Fibroblast of peridontal ligament (primary cell): ENCODE data around the gene METTL8.
A peak's percentile ranks its signal among the peaks of the same experiment; 100 is the strongest.
"Not testable (repeated sequence)": the region's sequence is repeated elsewhere in the genome, so short reads cannot be mapped to it uniquely, and the experiment has no call there.

ENCODE experiments used
- DNase-seq: peaks from one replicate; pipeline ENCODE4 v3.0.0-alpha.2; 2010; ENCODE audit errors: extremely low read depth

METTL8 gene

DNA sequence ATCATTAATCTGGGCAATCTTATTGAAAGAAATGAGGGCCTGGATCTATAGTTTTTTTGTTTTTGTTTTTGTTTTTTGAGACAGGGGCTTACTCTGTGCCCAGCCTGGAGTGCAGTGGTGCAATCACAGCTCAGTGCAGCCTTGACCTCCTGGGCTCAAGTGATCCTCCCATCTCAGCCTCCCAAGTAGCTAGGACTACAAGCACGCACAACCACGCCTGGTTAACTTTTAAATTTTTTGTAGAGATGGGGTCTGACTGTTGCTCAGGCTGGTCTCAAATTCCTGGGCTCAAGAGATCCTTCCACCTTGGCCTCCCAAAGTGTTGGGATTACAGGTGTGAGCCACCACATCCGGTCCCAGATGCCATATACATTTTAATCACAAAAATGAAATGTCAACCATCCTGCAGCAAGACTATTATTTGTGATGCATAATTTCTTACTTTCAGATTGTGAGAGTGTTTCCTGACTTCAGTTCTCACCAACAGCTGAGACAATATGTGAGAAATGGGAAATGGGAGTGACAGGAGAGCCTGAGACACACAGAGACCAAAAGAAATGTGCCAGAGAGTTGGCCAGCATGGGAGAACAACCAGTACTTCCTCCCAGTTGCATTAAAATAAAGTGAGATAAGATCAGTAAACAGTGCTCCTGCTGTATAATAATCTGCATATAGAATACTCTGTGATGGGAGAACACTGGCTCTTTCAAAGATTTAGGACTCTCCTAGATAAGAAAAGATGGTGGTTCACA is 87.6 kb downstream of the METTL8 start:
- no peak for DNase-seq

DNA sequence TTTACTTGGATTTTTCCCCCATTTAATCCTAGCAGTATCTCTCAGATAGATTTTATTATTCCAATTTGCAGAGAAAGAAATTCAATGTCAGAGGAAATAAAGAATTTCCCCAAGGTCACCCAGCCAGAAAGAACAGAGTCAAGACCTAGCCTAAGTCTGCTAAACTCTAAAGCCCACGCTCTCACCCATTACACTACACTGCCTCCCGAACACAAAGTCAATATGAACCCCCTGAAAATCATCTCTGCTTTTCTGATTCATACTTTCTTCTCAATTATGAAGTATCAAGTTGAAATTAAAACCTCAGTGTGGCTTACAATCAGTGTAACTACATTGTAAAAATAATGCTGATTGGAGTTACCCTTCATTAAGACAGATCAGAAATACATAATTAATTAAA is 89.6 kb downstream of the METTL8 start:
- no peak for DNase-seq

DNA sequence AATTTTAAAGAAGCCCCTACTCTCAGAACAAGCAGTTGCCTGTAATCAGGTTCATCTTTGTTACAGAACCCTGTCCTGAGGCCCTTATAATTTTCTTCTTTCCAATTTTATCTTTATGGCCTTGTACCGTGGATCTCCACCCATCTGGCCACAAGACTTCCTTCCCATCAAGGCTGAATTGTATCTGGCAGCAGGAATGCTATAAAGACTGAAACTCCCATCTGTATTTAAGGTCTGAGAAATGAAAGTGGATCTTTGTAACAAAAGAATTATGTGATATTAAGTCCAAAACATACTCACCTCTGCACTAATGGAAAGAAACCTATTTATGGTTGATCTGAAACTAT is 91.8 kb downstream of the METTL8 start:
- DNase-seq = peak; percentile 36

DNA sequence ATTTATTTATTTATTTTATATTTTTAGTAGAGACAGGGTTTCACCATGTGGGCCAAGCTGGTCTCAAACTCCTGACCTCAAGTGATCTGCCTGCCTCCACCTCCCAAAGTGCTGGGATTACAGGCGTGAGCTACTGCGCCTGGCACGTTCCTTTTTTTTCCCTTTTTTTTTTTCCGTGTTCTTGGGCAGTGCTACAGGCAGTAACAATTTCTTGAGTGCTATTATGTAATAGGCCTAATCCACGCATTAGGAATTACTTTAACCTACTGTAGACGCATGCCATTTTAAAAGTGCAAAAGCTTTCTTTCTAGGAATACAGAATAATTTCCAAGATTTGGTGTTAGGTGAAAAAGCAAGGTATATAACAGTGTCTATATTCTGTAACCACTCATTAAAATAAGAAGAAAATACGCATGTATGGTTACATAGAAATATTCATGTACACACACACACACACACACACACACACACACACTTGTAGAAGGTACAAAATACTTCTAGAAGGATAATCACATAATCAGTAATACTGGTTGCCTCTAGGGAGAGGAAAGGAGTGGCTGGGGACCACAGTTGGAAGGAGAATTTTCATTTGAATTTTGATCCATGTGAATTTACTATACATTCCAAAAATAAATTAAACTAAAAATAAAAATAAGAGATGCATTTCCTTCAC is 92.3 kb downstream of the METTL8 start:
- no peak for DNase-seq

DNA sequence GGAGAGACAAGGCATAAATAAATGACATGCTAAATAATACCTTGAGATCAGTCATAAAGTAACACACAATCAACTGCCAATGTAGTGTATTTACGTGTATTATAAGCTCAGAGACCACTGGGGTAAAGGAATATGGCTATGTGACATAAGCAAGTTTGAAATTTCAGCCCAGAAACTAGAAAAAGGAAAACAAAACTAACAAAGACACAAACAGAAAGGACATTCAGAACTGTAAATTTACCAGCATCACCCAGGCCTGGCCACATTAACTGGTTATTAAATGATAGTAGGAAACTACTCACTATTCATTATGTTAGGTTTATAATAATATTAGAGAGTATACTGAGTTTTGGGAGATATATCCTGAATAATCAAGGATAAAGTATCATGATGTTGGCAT is 98.8 kb downstream of the METTL8 start:
- no peak for DNase-seq

DNA sequence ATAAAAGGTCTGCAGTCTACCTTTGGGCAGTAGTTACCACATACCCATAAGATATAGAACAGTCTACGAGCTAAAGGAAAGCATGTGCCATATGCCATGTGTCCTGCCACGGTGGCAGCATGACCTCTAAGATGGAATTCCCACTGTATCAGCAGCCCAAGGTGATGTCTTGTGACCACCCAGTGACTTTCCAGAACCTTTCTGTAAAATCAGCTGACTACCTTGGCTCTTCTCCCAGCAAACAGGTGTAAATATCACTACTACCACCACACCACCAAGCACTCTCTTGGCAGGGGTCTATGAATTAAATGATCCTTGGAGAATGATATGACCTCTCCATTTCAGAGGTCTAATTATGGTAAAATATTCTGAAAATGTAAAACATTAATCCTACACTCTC is 99.6 kb downstream of the METTL8 start:
- no peak for DNase-seq

DNA sequence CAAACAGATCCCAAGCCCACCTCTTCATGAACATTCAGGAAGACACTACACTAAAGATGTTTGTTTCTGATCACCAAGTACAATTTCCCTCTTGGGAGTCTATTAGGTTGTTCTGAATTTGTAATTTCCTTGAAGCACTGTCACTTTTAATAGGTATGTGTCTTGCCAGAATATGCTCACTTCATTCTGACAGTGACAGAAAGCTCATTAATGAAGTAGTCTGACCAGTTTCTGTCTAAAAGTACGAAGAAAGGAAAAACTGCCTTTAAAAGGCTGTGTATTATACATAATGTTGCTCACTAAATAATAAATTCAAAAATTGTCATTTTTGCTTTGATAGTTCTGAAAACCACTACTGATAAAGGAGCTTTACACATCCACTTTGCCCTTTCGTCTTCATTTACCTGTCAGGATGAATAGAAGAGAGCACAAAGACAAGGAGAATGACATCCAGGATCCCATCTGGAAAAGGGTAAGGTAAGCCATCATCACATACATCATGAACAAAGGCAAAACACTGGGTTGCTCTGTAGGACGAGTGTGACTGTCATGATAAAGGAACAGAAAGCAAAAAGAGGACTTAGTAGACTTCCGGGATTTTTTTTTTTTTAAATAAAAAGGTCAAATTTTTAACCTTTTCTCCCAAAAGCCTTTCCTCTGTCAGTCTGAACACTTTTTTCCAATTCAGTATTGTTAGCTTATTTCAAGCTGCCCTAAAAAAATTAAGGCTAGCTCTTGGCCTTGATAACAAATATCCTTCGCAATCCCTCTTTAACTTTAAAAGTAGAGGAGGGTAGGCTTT is 103.4 kb downstream of the METTL8 start:
- DNase-seq = no peak

DNA sequence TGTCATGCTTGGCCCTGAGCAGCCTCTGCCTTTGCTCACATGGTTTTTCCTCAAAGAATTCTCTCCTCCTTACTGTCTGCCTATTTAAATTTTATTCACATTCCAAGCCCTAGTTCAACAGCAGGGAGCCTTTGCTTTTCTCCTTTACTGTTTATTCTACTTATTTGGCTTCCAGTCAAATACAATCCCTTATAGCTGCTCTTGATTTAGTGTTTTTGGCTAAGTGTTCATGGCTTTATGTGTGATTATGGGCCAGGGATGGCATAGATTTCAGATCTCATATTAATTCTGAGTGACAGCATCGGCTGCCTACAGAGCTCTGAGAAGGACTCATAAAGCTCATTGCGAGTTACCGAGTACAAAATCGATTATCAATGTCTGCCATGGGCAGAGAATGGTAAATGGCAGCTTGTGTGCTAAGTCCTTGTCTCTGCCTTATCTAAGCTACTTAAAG is 106.7 kb downstream of the METTL8 start:
- DNase-seq = peak; percentile 34

DNA sequence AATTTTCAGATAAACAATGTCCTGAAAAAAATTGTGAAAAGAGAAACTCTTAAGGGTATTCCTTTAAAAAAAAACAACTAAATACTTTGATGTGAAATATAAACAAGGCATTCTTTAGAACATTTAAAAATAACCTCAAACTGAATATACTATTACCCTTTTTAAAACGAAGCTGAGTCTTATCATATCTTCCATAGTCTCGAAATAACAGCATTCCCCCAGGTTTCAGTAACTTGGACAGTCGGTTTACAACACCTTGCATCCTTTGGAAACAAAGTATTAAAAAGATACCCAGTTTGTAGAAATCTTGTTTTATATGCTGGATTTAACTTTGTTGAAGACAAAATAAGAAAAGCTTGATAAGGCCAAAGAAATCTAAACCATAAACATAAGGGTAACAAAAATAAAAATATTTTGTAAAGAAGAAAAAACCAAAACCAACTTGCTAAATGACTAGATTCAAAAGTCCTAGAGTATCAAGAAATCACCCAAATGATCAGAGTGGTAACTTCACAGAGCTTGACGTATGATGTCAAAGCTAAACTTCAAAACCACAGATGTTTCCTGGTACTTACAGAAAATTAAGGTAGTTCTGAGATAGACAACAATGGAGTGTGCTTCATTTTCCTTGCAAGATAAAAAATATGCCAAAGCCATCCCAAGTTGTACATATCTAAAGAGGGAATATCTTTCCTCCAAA is 107.8 kb downstream of the METTL8 start:
- no peak for DNase-seq

DNA sequence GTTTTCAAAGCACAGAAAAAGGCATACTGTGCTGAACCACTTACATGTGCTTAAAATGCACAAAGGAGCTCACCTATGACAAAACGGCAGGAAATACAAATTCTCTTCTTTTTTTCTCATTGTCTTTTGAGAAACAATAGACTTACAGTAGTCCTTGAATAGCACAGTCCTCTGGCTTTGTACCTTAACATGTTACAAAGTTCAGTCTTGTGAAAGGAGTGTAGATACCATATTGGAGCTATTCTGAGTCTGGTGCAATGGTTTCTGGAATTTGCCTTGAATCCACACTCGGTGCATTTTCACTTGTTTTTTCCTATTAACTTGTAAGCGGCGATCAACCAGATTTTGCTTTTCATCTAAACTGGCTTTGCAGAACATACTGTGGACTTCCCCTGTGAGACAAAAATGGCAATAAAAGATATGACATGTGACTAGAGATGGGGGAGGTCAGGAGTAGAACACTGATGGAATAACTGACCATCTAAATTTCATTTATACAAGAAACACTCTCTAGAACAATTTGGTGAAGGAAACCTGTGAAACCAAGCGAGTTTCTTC is 109.7 kb downstream of the METTL8 start:
- no peak for DNase-seq

DNA sequence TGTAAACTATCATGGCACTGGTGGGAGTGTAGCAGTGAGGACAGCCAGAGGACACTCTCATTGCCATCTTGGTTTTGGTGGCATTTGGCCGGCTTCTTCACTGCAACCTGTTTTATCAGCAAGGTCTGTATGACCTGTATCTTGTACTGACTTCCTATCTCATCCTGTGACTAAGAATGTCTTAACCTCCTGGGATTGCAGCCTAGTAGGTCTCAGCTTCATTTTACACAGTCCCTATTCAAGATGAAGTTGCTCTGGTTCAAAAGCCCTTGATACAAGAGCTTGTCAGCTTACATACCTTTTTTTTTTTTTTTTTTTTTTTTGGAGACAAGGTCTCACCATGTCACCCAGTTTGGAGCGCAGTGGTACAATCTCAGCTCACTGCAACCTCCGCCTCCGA is 110.9 kb downstream of the METTL8 start:
- no peak for DNase-seq

DNA sequence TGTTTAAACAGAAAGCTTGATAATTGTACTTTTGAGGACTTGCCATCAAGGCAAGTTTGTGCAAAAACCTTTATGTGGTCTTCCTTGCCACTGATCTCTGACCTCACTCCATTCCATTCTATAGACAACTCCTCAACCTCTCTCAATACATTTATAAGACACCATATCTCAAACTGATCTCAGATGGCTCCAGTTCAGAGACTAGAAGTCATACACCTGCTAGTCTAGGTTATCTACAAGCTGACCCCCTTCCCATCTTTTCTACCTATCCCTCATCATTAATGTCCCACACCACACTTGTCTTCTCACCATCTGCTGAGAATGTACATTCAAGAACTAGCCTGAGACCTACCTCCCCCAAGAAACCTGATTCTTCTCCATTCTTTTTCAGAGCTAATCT is 113.1 kb downstream of the METTL8 start:
- no peak for DNase-seq

DNA sequence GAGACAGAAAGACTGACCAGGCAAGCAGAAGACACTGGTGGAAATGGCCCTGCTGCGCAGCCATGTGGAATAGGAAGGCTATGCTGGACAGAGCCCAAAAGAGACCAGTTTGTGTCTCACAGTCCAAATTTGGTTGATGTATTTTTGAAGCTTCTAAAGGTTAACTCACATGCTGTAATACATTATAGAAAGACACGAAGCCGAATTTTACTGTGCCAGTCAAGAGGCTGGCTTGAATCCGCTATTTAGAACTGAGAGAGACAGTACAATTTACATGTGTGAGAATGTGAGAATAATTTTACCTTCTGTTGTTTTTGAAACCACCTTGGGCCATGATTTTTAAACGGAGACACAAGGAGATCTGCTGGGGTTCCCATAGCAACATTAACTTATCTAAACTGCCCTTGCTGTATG is 113.6 kb downstream of the METTL8 start:
- no peak for DNase-seq

DNA sequence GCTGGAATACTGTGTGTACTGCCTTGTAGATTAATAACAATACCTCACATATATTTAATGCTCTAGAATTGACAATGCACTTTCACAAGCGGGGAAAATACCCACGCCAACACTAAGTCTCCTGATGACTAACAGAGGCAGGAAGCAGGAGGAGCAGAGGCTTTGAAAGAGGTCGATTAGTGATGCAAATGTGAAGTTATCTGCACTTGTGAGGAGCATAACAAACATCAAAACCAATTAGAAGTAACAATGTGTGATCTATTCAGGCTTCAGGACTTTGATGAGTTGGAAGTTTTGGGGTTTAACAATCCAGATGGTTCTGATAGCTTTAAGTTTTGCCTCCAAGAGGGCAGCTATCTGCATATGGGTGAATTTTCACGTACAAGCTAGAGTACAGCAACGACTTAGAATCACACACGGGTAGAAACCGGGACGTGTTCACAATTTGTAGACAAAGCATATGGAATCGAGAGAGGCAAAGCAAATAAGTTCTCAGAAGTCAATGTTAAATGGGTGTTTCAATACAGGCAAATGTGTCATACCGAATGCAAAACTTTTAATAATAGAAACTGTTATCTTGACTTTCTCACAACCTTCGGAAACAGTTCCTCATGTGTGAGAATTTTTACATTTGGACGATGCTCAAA is 114.5 kb downstream of the METTL8 start:
- peak; percentile 16 for DNase-seq

DNA sequence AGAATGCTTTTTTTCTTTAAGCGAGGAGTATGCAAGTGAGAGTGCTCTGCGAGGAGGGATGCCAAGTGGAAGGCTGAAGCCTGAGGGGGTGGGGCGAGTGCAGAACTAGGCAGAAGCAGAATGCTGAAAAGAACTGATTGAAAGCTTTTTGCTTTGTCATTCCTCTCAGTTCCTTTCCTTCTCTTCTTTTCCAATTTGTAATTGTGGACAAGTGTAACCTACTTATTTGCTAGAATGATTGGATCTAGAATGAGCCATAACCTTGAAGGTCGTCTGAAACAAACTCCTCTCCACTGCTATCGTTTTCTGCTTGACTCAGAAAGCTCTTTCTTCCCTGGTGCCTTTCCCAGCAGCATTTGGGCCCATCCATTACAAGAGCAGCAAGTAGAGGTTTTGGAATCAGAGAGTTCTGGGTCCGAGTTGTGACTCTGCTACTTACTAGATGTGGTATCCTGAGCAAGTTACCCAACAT is 115.3 kb downstream of the METTL8 start:
- DNase-seq = peak; percentile 41

DNA sequence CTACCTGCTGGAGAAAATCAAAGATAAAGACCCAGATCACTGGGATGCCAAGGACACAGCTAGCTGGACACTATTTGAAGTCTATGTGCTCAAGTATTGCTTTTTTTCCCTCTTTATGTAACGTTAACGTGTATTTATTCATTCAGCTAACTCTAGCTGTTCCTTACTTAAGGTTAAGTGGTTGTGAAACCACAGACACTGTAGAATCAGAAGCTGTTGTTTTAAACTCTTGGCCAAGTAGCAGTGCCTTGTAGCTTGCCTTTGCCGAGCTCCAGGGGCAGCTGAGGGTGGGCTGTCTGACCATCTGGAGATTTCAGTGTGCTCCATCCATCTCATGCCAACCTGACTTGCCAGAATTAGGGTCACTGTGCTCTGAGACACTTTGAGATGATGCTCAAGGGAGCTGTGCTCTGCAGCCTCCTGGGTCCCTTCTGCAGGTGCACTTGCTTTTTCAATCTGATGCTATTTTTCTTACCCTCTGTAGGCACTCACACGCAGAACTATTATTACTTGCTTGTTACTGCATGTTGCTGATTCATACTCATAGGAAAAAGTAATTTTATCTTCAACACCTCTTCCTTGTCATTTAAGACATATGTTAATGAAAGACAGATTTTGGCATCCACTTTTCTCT is 116.2 kb downstream of the METTL8 start:
- DNase-seq = no peak

DNA sequence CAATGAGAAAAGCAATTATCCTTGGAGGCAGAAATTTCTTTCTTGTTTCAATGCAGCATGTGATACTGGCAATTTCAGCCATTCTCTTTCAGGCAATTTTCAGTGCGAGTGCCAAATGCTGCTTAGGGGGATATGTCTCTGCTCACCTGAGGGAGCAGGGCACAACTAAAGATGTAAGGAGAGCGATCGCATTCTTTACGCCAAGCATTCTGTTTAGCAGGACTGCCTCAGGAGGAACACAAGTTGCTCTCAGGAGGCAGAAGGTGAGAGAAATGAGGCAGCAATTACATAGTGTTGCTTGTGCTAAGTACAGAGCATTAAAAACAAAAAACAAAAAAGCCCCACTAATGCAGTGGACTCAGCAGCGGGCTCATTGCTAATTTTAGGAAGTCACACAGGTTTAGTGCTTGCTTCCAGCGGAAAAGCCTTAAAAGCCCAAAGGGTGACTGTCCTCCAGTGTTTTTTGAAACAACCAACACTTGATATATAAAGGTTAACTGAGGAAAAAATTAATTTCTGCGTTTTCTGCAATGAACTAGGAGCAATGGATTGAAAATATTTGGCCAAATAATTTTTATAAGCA is 116.9 kb downstream of the METTL8 start:
- no peak for DNase-seq

DNA sequence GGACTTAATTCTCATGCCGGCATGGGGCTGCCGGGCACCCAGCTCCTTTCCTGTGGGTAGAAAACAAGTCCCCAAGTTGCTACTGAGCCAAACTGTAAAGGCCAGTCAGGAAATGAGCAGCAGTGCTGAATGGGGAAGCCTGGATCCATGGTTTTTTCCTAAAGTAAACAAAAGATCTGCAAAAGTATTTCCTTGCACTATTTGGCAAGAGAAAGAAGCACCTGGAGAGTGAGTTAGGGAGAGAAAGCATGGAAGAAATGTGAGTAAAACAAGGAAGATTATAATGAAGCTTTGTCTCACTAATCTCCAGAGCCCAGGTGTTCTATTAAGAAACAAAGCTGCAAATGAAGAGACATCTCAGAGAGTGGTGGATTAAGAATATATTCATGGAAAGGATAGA is 117.6 kb downstream of the METTL8 start:
- no peak for DNase-seq

DNA sequence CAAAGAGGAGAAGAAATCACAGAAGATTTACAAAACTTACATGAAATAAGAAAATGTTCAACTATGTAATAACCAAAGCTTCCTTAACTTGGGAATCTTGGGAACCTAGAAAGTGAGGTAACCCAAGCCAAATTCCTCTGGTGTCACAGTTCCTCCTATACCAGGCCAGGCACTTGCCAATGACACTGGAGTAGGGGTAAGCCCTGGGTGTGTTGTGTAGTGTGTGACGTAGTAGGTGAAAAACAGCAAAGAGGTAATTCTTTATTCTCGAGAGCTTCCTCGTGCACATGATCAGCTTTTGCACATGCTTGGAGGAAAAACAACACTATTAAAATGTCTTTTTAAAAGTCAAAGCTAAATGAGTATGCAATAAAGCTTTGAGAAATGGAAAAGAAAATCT is 118.0 kb downstream of the METTL8 start:
- DNase-seq = no peak

DNA sequence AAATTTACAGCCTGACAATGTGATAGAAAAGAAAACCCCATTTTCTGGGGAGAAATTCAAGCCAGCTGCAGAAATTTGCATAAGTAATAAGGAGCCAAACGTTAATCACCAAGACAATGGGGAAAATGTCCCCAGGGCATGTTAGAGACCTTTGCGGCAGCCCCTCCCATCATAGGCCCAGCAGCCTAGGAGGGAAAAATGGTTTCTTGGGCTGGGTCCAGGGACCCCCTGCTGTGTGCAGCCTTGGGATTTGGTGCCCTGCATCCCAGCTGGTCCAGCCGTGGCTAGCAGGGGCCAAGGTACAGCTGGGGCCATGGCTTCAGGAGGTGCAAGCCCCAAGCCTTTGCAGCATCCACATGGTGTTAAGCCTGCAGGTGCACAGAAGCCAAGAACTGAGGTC is 121.6 kb downstream of the METTL8 start:
- DNase-seq = not testable (repeated sequence)
